GM23248 (cell line): Measurements from ENCODE around the gene CPPED1. TPM values are rescaled to one million over a fixed set of nuclear protein-coding genes. Genes with fewer than 3 reads are reported as not detected.

Experiments used
- DNase-seq: peaks from one replicate; pipeline ENCODE4 v3.0.0-alpha.2; 2015
- H2AFZ ChIP-seq: fragments of 200-600 bp; sonication (generic); 2 replicates; pipeline ENCODE4 v1.6.1; 2016; ENCODE audit warnings: antibody characterized with exemption
- H3F3A ChIP-seq: fragments of 200-600 bp; sonication (generic); 2 replicates; pipeline ENCODE4 v1.6.1; 2016; ENCODE audit warnings: mild to moderate bottlenecking, antibody characterized with exemption, mixed run types; ENCODE audit not compliant: insufficient read depth
- H3K27ac ChIP-seq: fragments of 200-600 bp; sonication (generic); 2 replicates; pipeline ENCODE4 v1.5.1; 2016; ENCODE audit warnings: mild to moderate bottlenecking
- H3K27me3 ChIP-seq: fragments of 200-600 bp; sonication (generic); replicated peaks from 2 replicates; pipeline ENCODE4 v1.6.1; 2016; ENCODE audit warnings: mild to moderate bottlenecking; ENCODE audit not compliant: insufficient read depth
- H3K36me3 ChIP-seq: fragments of 200-600 bp; sonication (generic); 2 replicates; pipeline ENCODE4 v1.6.1; 2016; ENCODE audit warnings: low read depth, mild to moderate bottlenecking
- H3K4me1 ChIP-seq: fragments of 200-600 bp; sonication (generic); 2 replicates; pipeline ENCODE4 v1.6.1; 2016; ENCODE audit warnings: mild to moderate bottlenecking; ENCODE audit not compliant: insufficient read depth
- H3K4me2 ChIP-seq: fragments of 200-600 bp; sonication (generic); one replicate; pipeline ENCODE4 v1.6.1; 2016; ENCODE audit warnings: mild to moderate bottlenecking; ENCODE audit not compliant: unreplicated experiment
- H3K4me3 ChIP-seq: fragments of 200-600 bp; sonication (generic); 2 replicates; pipeline ENCODE4 v1.5.1; 2016; ENCODE audit warnings: mild to moderate bottlenecking
- H3K79me2 ChIP-seq: fragments of 200-600 bp; sonication (generic); 2 replicates; pipeline ENCODE4 v1.6.1; 2016; ENCODE audit warnings: mild to moderate bottlenecking; ENCODE audit not compliant: insufficient read depth
- H3K9ac ChIP-seq: fragments of 200-600 bp; sonication (generic); 2 replicates; pipeline ENCODE4 v1.6.1; 2016; ENCODE audit warnings: mild to moderate bottlenecking
- H3K9me2 ChIP-seq: fragments of 200-600 bp; sonication (generic); 2 replicates; pipeline ENCODE4 v1.6.1; 2016; ENCODE audit warnings: mixed run types, mild to moderate bottlenecking, moderate library complexity; ENCODE audit not compliant: insufficient read depth
- H3K9me3 ChIP-seq: fragments of 200-600 bp; sonication (generic); one replicate; pipeline ENCODE4 v1.6.1; 2017; ENCODE audit warnings: low read depth
- H4K20me1 ChIP-seq: fragments of 200-600 bp; sonication (generic); 2 replicates; pipeline ENCODE4 v1.6.0; 2016; ENCODE audit not compliant: insufficient read depth
- EZH2 ChIP-seq: fragments of 200-600 bp; sonication (generic); IDR thresholded peaks from 2 replicates; pipeline ENCODE4 v1.6.1; 2018; ENCODE audit warnings: antibody characterized with exemption, mild to moderate bottlenecking; ENCODE audit not compliant: insufficient read depth, poor library complexity, severe bottlenecking
- EZH2phosphoT487 ChIP-seq: fragments of 200-600 bp; sonication (generic); IDR thresholded peaks from 2 replicates; pipeline ENCODE4 v1.6.1; 2018; ENCODE audit warnings: antibody characterized with exemption, moderate library complexity, mild to moderate bottlenecking, low read depth; ENCODE audit not compliant: insufficient read depth
- WGBS, 2 experiments: methylation state at CpG; one replicate each; pipeline ENCODE4 v1.1.6; 2015 to 2017; ENCODE audit warnings: low lambda C conversion rate in 2 of 2, low coverage in 1 of 2; ENCODE audit errors: missing lambda C conversion rate in 2 of 2; 5-methylcytosine and 5-hydroxymethylcytosine counted together
- in situ Hi-C: fragments of 300-500 bp; cut with MboI; formaldehyde crosslinking; loops from 2 replicates; pipeline ENCODE4 v1.15.0; 2020
- polyA plus RNA-seq: library from polyadenylated mRNA; unstranded; fragments of >200 nt; fragmentation: Nextera tagmentation; extraction: Ambion mirVana; gene quantifications from 2 replicates; pipeline ENCODE4 v1.2.1, GENCODE V29; 2016
- total RNA-seq: library from RNA; depleted of rRNA; stranded (reverse); fragments of >200 nt; shearing (Covaris generic); gene quantifications from 2 replicates; pipeline ENCODE4 v1.2.3, GENCODE V29; 2014

Gene CPPED1
- total and polyA plus RNA-seq, 2 experiments from 2014 or later, result 11.7 to 39.1 TPM

DNA sequence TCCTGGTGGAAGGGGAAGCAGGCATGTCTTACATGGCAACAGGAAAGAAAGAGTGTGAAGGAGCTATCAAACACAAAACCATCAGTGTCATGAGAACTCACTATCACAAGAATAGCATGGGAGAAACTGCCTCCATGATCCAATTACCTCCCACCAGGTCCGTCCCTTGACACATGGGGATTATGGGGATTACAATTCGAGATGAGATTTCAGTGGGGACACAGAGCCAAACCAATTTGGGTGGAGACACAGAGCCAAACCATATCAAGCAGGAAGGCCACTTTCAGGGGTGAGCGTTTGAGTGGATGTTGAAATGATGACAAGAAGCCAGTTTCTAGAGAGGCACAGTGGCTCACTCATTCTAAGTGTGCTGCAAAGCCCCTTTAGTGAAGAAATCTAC lies 143.8 kb downstream of the CPPED1 start:
- TF ChIP-seq EZH2 (no peak), EZH2phosphoT487 (no peak)
- Histone ChIP-seq H2AFZ (no peak overlapping the region), H4K20me1 (no peaks in the 10 kb centered on the region), H3K9me2 (no peaks in the 10 kb centered on the region), H3K4me3 (no peak overlapping the region), H3K4me1 (no peaks in the 10 kb centered on the region), H3K9me3 (no peaks in the 10 kb centered on the region), H3K4me2 (no peak overlapping the region), H3K27me3 (no peaks in the 10 kb centered on the region), H3K27ac (no peak overlapping the region), H3K79me2 (no peaks in the 10 kb centered on the region), H3K36me3 (peaks cover 4% of the 10 kb centered on the region; the same call in 1 of the 2 replicates), H3F3A (no peaks in the 10 kb centered on the region), H3K9ac (no peak overlapping the region)
- WGBS, 2 experiments, result 84 to 98% methylated on average over 3 of the region's 3 CpGs
- no peak for DNase-seq
- in situ Hi-C loops, result no loop called here

DNA sequence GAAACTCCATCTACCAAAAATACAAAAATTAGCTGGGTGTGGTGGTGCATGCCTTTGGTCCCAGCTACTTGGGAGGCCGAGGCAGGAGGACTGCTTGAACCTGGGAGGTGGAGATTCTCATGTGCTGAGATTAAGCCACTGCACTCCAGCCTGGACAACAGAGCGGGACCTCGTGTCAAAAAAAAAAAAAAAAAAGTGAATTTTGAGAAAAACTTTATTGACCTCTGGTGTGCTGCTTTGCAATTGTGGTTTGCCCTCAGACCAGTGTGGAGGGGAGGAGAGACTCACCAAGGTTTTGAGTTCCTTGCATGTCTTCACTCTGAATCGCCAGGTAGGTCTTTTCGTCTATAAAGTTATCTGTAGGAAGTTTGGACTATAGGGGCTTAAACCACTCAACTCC lies 145.2 kb downstream of the CPPED1 start:
- H3K9me3 ChIP-seq, result no peaks in the 10 kb centered on the region
- H3K79me2 ChIP-seq, result no peaks in the 10 kb centered on the region
- H2AFZ ChIP-seq, result no peak overlapping the region
- WGBS, 2 experiments, result 93 to 95% methylated on average over 5 of the region's 5 CpGs
- peaks cover 4% of the 10 kb centered on the region; the same call in 1 of the 2 replicates for H3K36me3 ChIP-seq
- H3K4me3 ChIP-seq, result no peak overlapping the region
- no peak overlapping the region for H3K27ac ChIP-seq
- TF ChIP-seq EZH2 (no peak), EZH2phosphoT487 (no peak)
- H3K9me2 ChIP-seq, result no peaks in the 10 kb centered on the region
- no peaks in the 10 kb centered on the region for H3K27me3 ChIP-seq
- H3K9ac ChIP-seq, result no peak overlapping the region
- H3F3A ChIP-seq, result no peaks in the 10 kb centered on the region
- DNase-seq, result no peak
- in situ Hi-C loops, result no loop called here
- no peaks in the 10 kb centered on the region for H3K4me1 ChIP-seq
- H4K20me1 ChIP-seq, result no peaks in the 10 kb centered on the region
- no peak overlapping the region for H3K4me2 ChIP-seq

GRCh38 chr16:12655537-12655936 lies 148.2 kb downstream of the CPPED1 start:
- H3K27ac ChIP-seq, result no peak overlapping the region
- no peaks in the 10 kb centered on the region for H3K27me3 ChIP-seq
- WGBS, 2 experiments, result 79 to 82% methylated on average over 11 of the region's 11 CpGs
- no peaks in the 10 kb centered on the region for H3F3A ChIP-seq
- no peaks in the 10 kb centered on the region for H3K9me3 ChIP-seq
- no peak overlapping the region for H3K4me2 ChIP-seq
- H3K4me3 ChIP-seq, result no peak overlapping the region
- in situ Hi-C loops, result no loop called here
- H3K9me2 ChIP-seq, result no peaks in the 10 kb centered on the region
- no peak overlapping the region for H2AFZ ChIP-seq
- no peaks in the 10 kb centered on the region for H4K20me1 ChIP-seq
- H3K9ac ChIP-seq, result no peak overlapping the region
- H3K4me1 ChIP-seq, result no peaks in the 10 kb centered on the region
- H3K79me2 ChIP-seq, result no peaks in the 10 kb centered on the region
- H3K36me3 ChIP-seq, result no peaks in the 10 kb centered on the region
- no peak for TF ChIP-seq EZH2
- no peak for TF ChIP-seq EZH2phosphoT487
- no peak for DNase-seq

DNA sequence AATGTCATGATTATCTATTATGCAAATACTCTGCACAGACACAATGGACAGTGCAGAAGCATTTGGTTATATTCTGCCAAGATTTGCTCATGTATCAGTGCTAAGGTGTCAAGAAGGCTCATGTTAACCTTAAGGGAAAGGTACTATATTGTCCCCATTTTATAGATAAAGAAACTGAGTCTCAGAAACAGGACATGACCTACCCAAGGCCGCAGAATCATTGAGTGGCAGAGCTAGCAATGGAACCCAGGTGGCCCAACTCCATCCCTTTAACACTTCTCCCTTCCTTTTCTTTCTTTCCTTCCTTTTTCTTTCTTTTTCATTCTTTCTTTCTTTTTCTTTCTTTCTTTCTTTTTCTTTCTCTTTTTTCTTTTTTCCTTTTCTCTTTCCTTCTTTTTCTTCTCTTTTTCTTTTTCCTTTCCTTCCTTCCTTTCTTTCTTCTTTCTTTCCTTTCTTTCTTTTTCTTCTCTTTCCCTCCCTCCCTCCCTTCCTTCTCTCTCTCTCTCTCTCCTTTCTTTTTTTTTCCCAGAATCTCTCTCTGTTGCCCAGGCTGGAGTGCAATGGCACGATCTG lies 149.8 kb downstream of the CPPED1 start:
- H3K4me2 ChIP-seq, result no peak overlapping the region
- H3K4me3 ChIP-seq, result no peak overlapping the region
- TF ChIP-seq EZH2phosphoT487, result no peak
- TF ChIP-seq EZH2, result no peak
- H3K79me2 ChIP-seq, result no peaks in the 10 kb centered on the region
- no peaks in the 10 kb centered on the region for H3K27me3 ChIP-seq
- H3K9ac ChIP-seq, result no peak overlapping the region
- no peak overlapping the region for H2AFZ ChIP-seq
- no peak for DNase-seq
- WGBS, 2 experiments, result 45 to 49% methylated on average over 2 of the region's 2 CpGs
- no peaks in the 10 kb centered on the region for H3K36me3 ChIP-seq
- no peaks in the 10 kb centered on the region for H3F3A ChIP-seq
- no peaks in the 10 kb centered on the region for H4K20me1 ChIP-seq
- H3K27ac ChIP-seq, result no peak overlapping the region
- H3K9me2 ChIP-seq, result no peaks in the 10 kb centered on the region
- no peaks in the 10 kb centered on the region for H3K9me3 ChIP-seq
- H3K4me1 ChIP-seq, result no peaks in the 10 kb centered on the region
- in situ Hi-C loops, result no loop called here

DNA sequence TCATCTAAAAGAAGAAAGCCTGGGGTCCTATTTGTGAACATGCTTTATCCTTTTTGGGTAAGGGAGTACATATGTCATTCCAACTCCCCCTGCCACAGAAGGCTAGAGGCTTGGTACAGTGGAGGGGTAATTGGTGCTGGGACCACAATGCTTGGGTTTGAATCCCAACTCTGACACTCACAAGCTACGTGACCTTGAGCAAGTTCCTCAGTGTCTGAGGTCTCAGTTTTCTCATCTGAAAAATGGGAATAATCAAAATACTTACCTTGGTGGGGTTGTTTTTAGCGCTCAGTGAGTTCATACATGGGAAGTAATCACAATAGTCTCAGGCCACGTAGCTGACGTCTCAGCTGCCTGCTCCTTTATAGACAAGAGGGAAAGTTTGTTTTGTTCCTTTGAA lies 150.8 kb downstream of the CPPED1 start:
- no peak overlapping the region for H2AFZ ChIP-seq
- no peaks in the 10 kb centered on the region for H3K4me1 ChIP-seq
- DNase-seq, result no peak
- TF ChIP-seq EZH2 (no peak), EZH2phosphoT487 (no peak)
- H3K9me2 ChIP-seq, result no peaks in the 10 kb centered on the region
- H3K36me3 ChIP-seq, result no peaks in the 10 kb centered on the region
- H3K4me2 ChIP-seq, result no peak overlapping the region
- no peak overlapping the region for H3K4me3 ChIP-seq
- H3K9ac ChIP-seq, result no peak overlapping the region
- no peaks in the 10 kb centered on the region for H3F3A ChIP-seq
- no peaks in the 10 kb centered on the region for H3K9me3 ChIP-seq
- no peaks in the 10 kb centered on the region for H4K20me1 ChIP-seq
- no peak overlapping the region for H3K27ac ChIP-seq
- H3K27me3 ChIP-seq, result no peaks in the 10 kb centered on the region
- no peaks in the 10 kb centered on the region for H3K79me2 ChIP-seq
- WGBS, 2 experiments, result 40 to 45% methylated on average over 4 of the region's 4 CpGs
- in situ Hi-C loops, result no loop called here
